MM.1S (cell line): ENCODE data around the gene CYRIA.

Experiments used
- EZH2 ChIP-seq: fragments of 300-600 bp; sonication (generic); optimal IDR thresholded peaks from 2 replicates; pipeline ENCODE3; 2017; ENCODE audit warnings: low read depth, mild to moderate bottlenecking, antibody characterized with exemption, low read length, mixed read lengths
- EZH2phosphoT487 ChIP-seq: fragments of 300-600 bp; sonication (generic); IDR thresholded peaks from 2 replicates; pipeline ENCODE4 v1.6.1; 2018; ENCODE audit warnings: antibody characterized with exemption, low read length
- TF ChIP-seq, protein P1 (sequence below): fragments of 300-600 bp; sonication (generic); IDR thresholded peaks from 2 replicates; pipeline ENCODE4 v1.5.1; 2016; ENCODE audit warnings: antibody characterized with exemption, low read length, mixed read lengths

DNA sequence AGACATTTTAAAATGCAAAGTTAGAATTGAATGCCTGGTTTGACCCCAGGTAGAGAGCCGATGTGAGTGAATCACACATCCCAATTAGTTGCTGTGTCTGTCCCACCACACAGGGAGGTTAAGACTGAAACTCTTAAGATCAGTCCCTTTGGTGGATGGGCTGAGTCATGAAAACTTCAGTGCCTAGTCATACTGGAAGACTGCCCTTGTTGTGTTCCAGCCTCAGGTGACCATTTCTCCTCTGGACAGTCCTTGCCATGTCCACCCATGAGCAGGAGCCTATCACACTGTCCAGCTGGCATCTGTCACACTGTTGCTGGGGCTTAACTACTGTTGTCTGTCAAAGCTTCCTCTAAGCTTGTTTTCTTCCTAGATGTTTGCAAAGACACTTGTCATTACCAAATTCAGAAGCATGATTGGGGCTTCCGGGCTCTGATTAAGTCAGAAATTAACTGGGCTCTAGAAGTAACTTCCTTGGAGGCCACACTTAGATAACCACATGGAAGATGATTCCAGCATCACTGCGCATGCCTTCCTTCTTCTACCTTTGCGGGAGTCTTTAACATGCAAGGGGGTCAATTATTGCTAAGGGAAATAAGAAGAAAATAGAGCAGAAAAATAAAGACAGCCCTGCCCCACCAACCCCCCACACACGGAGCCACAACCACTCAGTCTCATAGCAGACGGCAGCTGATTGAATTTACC is 21.3 kb downstream of the CYRIA start:
- TF ChIP-seq, protein P1, sequence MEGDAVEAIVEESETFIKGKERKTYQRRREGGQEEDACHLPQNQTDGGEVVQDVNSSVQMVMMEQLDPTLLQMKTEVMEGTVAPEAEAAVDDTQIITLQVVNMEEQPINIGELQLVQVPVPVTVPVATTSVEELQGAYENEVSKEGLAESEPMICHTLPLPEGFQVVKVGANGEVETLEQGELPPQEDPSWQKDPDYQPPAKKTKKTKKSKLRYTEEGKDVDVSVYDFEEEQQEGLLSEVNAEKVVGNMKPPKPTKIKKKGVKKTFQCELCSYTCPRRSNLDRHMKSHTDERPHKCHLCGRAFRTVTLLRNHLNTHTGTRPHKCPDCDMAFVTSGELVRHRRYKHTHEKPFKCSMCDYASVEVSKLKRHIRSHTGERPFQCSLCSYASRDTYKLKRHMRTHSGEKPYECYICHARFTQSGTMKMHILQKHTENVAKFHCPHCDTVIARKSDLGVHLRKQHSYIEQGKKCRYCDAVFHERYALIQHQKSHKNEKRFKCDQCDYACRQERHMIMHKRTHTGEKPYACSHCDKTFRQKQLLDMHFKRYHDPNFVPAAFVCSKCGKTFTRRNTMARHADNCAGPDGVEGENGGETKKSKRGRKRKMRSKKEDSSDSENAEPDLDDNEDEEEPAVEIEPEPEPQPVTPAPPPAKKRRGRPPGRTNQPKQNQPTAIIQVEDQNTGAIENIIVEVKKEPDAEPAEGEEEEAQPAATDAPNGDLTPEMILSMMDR, result no peak
- TF ChIP-seq EZH2phosphoT487, result no peak
- TF ChIP-seq EZH2, result no peak
